Brain pericyte (primary cell): Measurements from ENCODE around the gene DRD3.

ENCODE experiments used
- DNase-seq: peaks from one replicate; pipeline ENCODE4 v3.0.0-alpha.2; 2012; ENCODE audit warnings: low read depth, low spot score

Gene DRD3

DNA sequence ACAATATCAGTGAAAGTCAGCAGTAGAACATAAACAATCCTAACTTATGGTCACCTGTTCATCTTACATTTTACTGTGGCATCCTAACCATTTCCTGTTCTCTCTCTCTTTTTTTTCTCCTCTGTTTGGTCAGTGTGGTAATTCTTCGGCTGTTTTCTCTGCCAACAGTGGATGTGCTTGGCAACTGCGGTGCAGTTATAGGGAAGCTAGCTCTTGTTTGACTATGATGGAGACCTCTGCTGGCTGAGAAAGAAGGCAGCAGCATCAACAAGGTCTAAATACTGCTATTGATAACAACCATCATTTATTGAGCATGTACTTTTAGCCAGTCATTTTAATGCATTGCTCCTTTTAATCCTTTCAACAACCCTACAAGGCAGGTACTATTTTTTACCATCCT is 723 bp upstream of the DRD3 start:
- DNase-seq: no peak

DNA sequence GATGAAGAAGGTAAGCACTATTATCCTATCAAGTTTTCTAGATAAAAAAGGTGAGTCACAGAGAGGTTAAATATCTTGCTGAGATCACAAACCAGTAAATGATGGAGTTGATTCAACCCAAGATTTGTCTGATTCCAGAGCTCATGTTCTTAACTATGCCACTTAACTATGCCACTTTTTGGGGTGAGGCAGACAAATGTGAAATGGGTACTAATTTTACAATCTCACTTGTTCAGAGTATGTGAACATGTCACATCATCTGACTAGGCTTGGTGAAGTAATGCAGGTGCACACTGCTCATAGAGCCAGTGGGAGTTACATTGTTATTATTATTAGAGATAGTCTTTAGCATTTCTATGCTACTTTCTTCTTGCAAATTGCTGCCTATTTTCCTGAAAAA is 2.0 kb downstream of the DRD3 start:
- no peak for DNase-seq

DNA sequence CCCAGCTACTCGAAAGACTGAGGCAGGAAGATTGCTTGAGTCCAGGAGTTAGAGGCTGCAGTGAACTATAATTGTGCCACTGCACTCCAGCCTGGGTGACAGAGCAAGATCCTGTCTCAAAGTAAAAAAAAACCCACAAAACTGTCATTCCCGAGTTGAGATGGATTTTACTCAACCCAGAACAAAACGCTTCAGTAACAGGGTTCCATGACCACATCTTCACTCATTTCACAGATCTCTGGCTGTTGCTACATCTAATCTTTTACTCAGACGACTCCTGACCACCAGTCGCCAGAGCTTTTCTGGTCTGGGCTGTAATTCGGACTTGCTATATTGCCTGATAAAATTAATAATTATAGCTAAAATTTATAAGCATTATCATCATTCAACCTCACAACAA is 2.4 kb downstream of the DRD3 start:
- no peak for DNase-seq

DNA sequence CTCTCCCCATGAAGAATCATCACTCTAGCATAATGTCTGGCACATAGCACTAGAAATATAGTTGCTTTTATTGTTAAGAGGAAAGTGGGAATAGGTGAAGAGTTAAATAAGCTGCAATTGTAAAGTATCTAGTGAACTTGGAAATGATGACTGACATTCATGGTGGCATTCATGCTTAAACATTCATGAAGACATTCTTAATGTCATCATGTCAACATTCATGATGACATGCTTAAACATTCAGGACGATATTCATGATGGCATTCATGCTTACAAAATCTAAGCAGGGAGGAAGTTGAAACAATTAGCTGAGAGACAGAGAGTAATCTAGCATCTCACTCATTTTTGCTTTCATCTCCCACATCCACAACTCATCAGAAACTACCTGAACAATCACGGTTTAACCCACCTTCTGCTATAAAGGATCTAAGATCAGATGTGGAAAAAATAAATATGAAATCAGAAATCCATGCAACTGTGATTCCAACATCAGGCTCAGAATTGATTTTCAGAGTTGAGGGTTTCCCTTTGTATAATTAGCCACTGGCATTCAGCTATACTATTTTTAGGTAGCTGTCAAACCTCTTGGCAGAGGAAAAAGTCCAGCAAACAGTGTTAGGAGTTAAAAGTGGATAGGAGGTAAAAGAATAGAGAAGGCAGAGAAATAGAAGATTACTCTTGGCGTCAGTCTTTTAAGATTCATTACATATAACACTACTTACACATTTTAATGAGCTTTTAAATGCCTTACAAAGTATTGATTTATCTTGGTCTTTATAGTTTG is 3.5 kb downstream of the DRD3 start:
- no peak for DNase-seq

DNA sequence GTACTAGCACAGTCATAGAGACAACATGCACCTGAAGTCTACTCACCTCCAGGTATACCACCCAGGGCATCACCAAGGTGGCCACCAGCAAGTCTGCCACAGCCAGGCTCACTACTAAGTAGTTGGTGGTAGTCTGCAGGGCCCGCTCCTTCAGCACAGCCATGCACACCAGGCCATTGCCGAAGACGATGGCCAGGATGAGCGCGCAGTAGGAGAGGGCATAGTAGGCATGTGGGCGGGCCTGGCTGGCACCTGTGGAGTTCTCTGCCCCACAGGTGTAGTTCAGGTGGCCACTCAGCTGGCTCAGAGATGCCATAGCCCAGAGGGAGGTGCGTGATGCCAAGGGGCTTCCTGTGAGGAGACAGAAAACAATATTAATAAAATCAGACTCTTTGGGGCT is 7.2 kb downstream of the DRD3 start:
- DNase-seq: no peak

DNA sequence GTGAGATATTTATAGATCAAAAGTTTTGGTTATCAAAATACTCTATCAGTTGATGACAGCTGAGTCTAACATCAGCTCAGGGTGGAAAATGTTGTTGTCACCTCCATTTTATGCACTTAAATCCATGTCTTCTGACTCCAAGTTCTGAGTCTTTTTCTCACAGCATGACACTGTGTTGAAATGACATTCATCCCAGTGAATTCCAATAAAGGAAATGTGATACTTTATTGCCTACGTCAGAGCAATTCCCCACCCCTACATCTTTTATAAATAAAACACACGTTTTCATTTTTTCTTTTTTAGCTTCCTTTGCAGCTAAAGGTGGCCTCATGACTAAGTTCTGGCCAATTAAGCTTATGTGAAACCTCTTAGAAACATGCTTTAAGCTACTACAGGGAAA is 10.7 kb downstream of the DRD3 start:
- no peak for DNase-seq

DNA sequence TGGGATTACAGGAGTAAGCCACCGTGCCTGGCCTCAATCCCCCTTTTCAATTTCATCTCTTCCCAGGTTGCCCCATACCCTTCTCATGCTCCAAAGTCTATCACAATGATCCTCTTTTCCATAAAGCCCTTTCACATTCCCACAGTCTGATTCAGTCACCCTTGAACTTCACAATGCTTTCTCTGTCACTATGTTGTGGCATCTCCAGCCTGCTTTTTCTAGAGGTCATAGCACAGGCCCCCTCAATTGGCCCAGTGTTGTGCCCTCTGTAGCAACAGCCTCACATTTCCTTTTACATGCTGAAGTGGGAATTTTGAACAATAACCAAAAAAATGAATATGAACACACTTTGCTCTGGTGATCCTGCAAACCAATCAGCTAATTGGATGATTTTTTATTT is 21.5 kb downstream of the DRD3 start:
- no peak for DNase-seq

DNA sequence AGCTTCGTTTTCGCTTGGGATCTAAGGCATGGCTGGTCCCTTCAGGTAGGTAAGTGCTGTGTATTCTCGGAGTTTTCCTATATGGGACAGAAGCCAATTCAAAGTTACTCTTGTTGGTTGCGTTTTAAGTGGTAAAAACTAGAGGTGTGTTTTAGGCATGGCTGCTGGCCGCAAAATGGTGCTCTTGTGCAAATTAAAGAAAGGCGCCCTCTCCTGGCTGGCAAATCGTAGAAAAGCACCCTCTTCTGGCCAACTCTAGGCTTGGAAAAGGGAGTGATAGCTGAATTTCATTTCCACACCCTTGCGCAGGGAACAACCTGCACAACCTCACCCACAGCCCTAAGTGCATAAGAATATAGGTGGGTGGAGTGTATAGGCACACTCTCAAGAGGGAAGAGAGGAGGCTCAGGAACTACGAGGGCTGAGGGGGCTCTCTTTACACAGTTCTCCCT is 23.5 kb downstream of the DRD3 start:
- no peak for DNase-seq

DNA sequence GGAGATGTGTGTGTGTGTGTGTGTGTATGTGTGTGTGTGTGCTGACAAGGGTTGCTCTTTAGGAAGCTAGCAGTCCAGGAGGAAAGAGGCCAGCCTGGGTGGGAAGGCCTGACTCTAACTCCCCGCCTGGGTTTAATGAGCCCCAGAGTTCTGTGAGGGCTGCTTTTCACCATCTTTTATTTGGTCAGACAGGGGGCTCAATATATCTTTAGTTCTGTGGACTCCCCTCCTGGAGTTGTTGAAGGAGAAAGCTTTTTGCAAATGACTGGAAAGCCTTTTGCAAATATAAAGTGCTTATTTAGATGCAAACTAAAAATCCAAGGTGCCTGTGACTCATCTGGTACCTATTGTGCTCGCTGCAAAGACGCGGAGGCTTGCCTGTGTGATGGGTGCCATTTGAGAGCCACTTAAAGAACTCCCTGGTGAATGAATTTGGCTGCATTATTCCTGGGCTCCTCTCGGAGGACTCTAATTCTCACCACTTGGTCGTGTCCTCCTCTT is 24.5 kb downstream of the DRD3 start:
- DNase-seq: no peak

DNA sequence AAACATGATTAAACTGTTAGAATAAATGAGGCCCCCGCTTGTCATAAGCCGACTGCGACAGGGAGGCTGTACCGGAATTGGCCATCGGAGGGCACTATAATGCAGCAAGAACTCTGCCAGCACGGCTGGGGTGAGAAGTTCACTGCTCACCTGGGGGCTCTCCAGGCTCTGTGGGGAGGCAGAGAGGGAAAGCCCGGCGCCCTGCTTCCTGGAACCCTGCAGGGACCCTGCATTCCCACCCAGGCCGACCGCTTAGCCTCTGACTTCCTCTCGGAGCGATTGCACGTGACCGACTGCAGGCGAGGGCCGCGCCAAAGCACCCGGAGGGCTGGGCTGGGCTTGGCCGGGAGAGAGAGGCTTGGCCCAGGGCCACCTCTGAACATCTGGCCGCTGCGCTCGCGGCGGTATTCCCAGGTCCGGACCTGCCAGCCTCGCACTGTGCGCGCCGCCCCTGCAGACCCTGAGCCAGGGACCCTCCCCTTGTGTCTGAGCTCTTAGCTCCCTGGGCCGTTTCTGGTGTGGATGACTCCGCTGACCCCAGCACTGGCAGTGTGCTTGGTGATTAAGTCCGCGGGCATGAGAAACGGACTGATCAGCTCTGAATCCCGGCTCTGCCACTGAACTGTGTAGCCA is 26.2 kb downstream of the DRD3 start:
- peak; percentile 96 for DNase-seq

DNA sequence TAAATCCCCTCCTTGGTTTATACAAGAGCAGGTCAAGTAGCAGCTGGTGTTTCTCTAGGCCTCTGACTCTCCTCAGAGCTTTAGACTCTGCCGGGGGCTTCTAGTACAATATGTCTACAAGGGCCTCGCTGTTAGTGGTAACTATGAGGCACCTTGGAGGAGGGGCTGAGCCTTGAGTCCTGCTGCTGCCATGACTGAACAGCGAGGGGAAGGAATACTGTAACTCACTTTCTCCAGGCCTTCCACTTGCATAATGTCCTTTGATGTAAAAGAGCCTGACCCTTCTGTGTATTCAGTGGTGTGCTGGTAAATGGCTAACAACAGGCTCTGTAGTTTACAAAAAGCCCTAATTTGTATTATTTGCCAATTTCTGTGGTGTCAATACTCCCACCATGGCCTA is 27.8 kb downstream of the DRD3 start:
- no peak for DNase-seq

DNA sequence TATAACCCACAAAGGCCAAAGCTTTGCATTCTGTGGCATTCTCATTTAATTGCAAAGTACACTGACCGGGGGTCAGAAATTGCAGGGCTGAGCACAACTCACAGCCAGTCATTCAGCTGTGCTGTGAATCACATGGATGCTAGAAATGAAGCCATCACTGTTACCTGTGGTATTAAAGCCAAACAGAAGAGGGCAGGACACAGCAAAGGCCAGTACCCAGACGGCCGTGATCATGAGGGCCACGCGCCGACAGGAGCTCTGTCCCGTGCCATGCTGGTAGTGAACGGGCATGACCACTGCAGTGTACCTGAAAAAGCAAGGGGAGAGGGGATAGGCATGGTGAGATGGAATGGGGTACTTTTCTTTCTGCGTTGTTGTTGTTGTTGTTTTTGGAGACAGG is 31.6 kb downstream of the DRD3 start:
- DNase-seq: no peak

DNA sequence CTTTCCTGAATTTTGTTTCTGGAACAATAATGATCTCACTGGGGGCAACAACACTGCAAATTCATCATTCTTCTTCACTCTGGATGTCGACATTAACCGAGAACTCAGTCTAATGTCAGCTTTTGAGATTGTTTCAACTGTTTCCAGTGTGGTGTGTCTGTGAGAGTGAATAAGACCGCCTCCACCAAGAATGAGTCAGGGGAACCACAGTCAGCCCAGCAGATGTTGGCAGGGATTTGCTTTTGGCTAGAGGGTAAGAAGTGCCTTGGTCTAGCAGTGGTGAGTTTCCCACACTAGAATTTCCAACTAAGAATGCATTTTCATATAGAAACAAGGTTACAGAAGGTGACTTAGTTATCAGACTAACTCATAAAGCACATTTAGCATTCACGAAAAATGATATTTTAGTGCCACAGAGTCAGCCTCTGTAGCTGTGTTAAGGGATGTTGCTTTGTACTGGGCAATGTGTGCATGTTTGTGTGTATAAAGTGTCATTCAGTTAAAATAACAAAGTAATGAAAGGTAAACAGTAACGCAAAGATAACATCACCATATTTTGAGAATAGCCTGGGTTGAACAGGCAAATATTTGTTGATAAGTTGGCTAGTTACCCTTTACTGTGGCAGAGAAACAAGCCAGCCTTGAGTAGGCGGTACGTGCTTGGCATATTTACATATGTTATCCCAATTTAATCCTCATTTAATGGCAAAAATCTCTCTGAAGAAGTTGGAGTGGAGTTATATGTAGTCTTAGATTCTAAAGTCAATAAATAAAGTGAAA is 33.8 kb downstream of the DRD3 start:
- DNase-seq: peak; percentile 61

DNA sequence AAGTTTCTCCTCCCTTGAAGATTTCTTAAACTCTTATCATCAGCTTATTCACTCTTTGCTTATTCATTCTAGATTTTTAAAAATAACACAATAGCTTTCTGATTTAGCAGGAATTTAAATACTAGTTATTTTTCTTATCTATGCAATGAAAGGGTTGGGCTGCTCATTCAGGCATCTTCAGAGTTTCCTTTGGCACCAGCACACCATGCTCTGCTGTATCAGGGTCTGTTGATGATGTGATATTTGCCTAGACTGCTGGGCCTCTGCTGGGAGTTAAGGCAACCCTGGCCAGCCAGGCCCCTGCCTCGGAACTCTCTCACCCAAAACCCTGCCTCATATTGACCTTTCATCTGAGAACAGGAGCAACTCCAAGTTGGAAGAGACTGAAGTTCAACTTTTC is 35.0 kb downstream of the DRD3 start:
- no peak for DNase-seq

DNA sequence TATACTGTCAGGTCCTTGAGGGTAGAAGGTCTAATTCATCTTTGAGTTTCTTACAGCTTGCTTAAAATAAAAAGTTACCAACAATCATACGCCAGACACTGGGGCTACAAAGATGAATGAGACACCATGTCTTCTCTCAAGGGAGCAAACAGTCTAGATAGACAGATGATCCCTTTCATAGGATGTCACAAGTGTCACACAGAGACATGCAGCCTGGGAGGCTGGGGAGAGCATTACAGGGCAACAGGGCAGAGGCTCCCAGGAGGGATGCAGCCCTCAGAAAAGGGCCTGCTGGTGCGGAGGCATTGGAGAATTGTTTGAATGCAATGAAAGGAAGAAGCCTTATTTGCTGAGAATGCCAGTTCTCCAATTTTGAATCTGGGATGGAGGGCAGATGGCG is 39.0 kb downstream of the DRD3 start:
- DNase-seq: no peak

DNA sequence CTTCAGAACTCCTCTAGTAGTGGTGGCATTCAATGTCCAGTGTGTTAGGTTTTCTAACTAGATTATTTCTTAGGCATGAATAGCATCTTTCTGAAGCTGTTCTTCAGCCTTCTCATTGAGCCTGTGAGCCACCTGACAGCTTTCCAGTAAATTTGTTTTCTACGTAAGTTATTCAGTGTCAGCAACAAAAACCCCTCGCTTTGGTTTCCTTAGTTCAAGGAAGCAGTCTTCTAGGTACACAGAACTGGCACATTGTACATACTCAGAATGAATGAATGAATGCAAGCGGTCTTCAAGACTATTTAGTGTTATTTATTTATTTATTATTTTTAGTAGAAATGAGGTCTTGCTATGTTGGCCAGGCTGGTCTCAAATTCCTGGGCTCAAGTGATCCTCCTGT is 44.9 kb downstream of the DRD3 start:
- DNase-seq: no peak

DNA sequence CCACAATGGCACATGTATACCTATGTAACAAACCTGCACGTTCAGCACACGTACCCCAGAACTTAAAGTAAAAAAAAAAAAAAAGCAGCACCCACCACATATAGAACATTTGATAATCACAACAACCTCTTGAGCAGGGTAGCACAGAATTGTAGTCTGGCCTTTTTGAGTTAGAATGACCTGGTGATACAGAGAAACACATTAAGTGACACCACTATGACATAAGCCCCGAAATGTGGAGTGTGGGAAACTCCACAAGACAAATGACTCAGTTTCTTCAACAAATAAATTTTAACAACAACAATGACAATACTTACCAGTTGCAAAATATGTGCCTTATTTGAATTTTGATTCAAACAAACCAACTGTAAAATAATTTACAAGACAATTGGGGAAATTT is 46.4 kb downstream of the DRD3 start:
- no peak for DNase-seq

DNA sequence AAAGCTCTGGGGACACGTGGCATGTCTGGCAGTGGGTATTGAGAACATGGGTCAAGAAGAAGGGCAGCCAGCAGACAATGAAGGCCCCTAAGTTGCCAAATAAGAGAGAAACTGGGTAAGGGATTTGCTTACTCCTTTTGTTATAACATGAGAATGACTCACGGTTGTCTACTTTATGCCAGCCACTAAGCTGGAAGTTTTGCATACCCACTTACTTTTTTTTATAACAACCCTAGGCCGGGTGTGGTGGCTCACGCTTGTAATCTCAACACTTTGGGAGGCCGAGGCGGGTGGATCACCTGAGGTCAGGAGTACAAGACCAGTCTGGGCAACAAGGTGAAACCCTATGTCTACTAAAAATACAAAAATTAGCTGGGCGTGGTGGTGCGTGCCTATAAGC is 50.0 kb downstream of the DRD3 start:
- no peak for DNase-seq

DNA sequence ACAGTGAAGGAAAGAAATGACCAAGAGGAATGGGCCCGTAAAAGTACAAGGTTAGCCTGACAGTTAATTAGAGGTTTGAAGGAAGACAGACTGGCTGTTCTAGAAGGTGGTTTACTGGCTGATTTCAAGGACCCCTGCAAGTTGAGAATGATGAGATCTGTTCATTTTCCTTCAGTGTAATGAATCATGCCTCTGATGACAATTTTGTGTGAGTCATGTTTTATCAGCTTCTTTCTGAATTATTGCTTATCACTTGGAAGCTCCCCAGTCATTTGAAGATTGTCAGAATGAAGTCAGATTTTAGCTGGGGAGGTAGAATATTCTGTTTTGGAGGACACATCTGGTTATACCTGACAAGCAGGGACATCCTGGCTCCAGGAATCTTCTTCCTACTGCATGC is 50.6 kb downstream of the DRD3 start:
- no peak for DNase-seq

DNA sequence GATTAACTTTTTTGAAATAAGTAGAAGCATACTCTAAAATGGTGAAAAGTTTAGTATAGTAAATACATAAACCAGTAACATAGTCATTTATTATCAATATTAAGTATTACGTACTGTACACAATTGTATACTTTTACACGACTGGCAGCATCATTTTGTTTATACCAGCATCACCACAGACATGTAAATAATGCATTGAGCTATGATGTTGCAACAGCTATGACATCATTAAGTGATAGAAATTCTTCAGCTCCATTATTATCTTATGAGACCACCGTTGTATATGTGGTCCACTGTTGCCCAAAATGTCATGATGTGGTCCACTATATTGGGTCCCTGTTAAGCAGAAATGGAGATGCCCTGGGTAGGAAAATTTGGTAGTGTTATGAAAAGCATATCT is 51.3 kb downstream of the DRD3 start:
- no peak for DNase-seq

DNA sequence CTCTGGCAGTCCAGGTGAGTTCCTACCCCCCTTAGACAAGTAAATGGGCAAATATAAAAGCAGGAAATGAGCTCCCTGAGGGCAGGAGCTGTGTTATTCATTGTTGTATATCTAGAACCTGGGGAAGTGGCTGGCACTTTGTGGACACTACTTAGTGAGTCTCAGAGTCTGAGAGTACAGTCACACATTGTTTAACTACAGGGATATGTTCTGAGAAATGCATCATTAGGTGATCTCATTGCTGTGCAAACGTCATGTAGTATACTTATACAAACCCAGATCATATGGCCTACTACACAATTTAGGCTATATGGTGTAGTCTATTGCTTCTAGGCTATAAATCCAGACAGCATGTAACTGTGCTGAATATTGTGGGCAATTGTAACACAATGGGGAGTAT is 52.4 kb downstream of the DRD3 start:
- no peak for DNase-seq

DNA sequence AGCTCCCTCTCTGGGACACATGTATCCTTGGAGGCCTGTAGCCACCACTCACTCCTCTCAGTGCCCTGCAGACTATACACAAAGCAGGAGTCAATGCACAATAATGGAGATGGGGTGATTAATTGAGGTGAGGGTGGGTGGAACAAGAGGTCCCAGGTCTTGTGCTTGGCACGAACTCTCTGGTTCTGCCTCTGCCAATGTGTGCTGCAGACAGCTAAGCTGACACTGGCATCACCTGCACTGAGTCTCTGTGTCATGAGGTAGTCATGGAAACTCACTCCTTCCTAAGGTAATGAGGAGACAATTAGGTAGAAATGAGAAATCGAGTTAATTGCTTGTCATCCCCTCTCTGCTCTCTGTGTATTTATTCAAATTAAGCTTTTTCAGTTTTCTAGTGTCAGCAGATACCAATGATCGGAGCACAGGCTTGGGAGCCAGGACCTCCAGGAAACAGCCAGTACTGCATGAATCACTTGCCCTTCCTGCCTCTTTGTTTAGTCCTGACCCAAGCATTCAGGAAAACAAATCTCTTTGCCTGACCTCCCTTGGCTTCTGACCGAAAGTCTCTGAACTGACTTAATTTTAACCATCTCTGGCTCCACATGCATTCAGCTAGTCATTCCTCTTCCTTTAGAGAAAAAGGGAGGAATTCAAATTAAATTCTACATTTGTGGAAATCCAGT is 56.7 kb downstream of the DRD3 start:
- DNase-seq: no peak
